Keratinocyte (primary cell): ENCODE measurements around the gene MIF4GD. TPM values are rescaled to one million over a fixed set of nuclear protein-coding genes. Genes with fewer than 3 reads are reported as not detected.

Experiments
- DNase-seq: peaks from one replicate; pipeline ENCODE4 v3.0.0-alpha.2; 2011; ENCODE audit warnings: low read depth, missing footprints, low spot score
- FAIRE-seq: peaks from 2 replicates; lab custom pipeline; 2011; peaks lifted over from hg19 to GRCh38; lab: Jason Lieb, UNC
- H2AFZ ChIP-seq: 2 replicates; pipeline ENCODE4 v1.6.0; 2012; ENCODE audit warnings: low read length, control low read depth, inconsistent platforms; ENCODE audit not compliant: control insufficient read depth
- H3K27ac ChIP-seq: 2 replicates; pipeline ENCODE4 v1.5.1; 2011; ENCODE audit warnings: low read length; ENCODE audit not compliant: control insufficient read depth, insufficient read depth
- H3K27me3 ChIP-seq: 3 replicates; pipeline ENCODE4 v1.6.0; 2011; ENCODE audit warnings: low read length; ENCODE audit not compliant: control insufficient read depth, insufficient read depth; ENCODE audit errors: extremely low read depth
- H3K36me3 ChIP-seq, 2 experiments: 2 replicates in 1 of 2; 3 replicates in 1 of 2; pipeline ENCODE4 v1.5.1; 2011; ENCODE audit warnings: low read length in 2 of 2, mild to moderate bottlenecking in 1 of 2; ENCODE audit not compliant: control insufficient read depth in 2 of 2, insufficient read depth in 2 of 2; ENCODE audit errors: extremely low read depth in 1 of 2
- H3K4me1 ChIP-seq: 3 replicates; pipeline ENCODE4 v1.5.1; 2011; ENCODE audit warnings: low read length; ENCODE audit not compliant: control insufficient read depth, insufficient read depth; ENCODE audit errors: extremely low read depth
- H3K4me2 ChIP-seq: 3 replicates; pipeline ENCODE4 v1.6.0; 2011; ENCODE audit warnings: low read depth, low read length; ENCODE audit not compliant: control insufficient read depth, insufficient read depth; ENCODE audit errors: extremely low read depth
- H3K4me3 ChIP-seq, 3 experiments: fragments of 200-600 bp in 1 of 3; sonication (generic) in 1 of 3; 2 replicates in 2 of 3; 3 replicates in 1 of 3; pipeline ENCODE4 v1.5.1; 2011 to 2016; ENCODE audit warnings: low read length in 3 of 3, mild to moderate bottlenecking in 3 of 3, control low read depth in 2 of 3, inconsistent platforms in 1 of 3, low read depth in 1 of 3, mixed read lengths in 1 of 3, mixed run types in 1 of 3, moderate library complexity in 1 of 3; ENCODE audit not compliant: control insufficient read depth in 2 of 3, insufficient read depth in 2 of 3; ENCODE audit errors: extremely low read depth in 1 of 3
- H3K79me2 ChIP-seq: 2 replicates; pipeline ENCODE4 v1.6.0; 2012; ENCODE audit warnings: low read length; ENCODE audit not compliant: control insufficient read depth, insufficient read depth
- H3K9ac ChIP-seq: 3 replicates; pipeline ENCODE4 v1.6.0; 2011; ENCODE audit warnings: low read length; ENCODE audit not compliant: control insufficient read depth, insufficient read depth; ENCODE audit errors: extremely low read depth
- H3K9me1 ChIP-seq: 3 replicates; pipeline ENCODE4 v1.6.0; 2011; ENCODE audit warnings: low read length; ENCODE audit not compliant: control insufficient read depth, insufficient read depth; ENCODE audit errors: extremely low read depth
- H3K9me3 ChIP-seq: 2 replicates; pipeline ENCODE4 v1.5.1; 2012; ENCODE audit warnings: low read depth, low read length; ENCODE audit not compliant: control insufficient read depth
- H4K20me1 ChIP-seq: 3 replicates; pipeline ENCODE4 v1.6.0; 2011; ENCODE audit warnings: low read length; ENCODE audit not compliant: control insufficient read depth, insufficient read depth; ENCODE audit errors: extremely low read depth
- EZH2 ChIP-seq: IDR thresholded peaks from one replicate; pipeline ENCODE4 v1.6.1; 2012; ENCODE audit warnings: inconsistent platforms, mild to moderate bottlenecking, low read length, moderate library complexity
- dilution Hi-C: fragments of 300-500 bp; cut with MboI; formaldehyde crosslinking; loops from one replicate; pipeline ENCODE4 v1.7.0; 2020; ENCODE audit warnings: low sequenced_read_pairs; ENCODE audit not compliant: extremely low pct_ligation_motif_present
- polyA plus RNA-seq, 5 experiments: library from polyadenylated mRNA; depleted of rRNA in 3 of 5; stranded (reverse) in 3 of 5; stranded (forward) in 1 of 5; unstranded in 1 of 5; fragments of >200 nt; gene quantifications; 1 replicate in 1 of 5; 2 replicates in 3 of 5; 3 replicates in 1 of 5; pipeline versions ENCODE4 v1.2.1 to v1.2.3, GENCODE V29; 2011 to 2012; ENCODE audit warnings: missing spikeins in 2 of 5, low read depth in 1 of 5, low replicate concordance in 1 of 5
- TF ChIP-seq, protein P1 (sequence below), 3 experiments: IDR thresholded peaks in 1 of 3; conservative IDR thresholded peaks in 1 of 3; optimal IDR thresholded peaks in 1 of 3; 2 replicates in 2 of 3; 3 replicates in 1 of 3; pipeline versions ENCODE3 to v1.5.1; 2011; ENCODE audit warnings: low read length in 3 of 3, mild to moderate bottlenecking in 3 of 3, moderate library complexity in 2 of 3, control low read depth in 1 of 3, inconsistent platforms in 1 of 3; ENCODE audit not compliant: insufficient read depth in 2 of 3; ENCODE audit errors: extremely low read depth in 1 of 3

The MIF4GD gene
- polyA plus RNA-seq, 1 donor (not counting 4 experiments of a cell fraction or from before 2014, with no cell fraction given), result 15.9 TPM

DNA sequence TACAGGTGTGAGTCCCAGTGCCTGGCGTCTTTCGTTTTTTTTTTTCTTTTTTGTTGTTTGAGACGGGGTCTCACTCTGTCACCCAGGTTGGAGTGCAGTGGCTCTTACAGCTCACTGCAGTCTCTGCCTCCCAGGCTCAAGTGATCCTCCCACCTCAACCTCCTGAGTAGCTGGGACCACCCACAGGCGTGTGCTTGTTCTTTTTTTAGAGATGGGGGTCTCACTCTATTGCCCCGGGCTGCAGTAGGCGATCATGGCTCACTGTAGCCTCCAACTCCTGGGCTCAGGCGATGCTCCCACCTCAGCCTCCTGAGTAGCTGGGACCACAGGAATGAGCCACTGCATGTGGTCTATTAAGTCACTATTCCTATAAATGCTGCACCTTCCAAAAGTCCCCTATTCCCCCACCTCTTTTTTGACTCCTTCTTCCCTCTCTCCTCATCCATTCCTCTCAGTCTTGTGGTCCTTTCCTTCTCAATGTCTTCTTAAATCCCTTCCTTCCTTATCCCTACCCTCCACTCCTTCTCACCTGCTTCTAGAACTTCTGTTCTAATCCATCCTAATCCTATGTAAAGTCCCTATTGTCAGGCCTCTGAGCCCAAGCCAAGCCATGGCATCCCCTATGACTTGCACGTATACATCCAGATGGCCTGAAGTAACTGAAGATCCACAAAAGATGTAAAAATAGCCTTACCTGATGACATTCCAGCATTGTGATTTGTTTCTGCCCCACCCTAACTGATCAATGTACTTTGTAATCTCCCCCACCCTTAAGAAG lies 18.8 kb downstream of the MIF4GD start:
- no peaks in the 10 kb centered on the region for H3K9me1 ChIP-seq
- FAIRE-seq, result no peak
- no peaks in the 10 kb centered on the region for H3K9me3 ChIP-seq
- TF ChIP-seq, protein P1, sequence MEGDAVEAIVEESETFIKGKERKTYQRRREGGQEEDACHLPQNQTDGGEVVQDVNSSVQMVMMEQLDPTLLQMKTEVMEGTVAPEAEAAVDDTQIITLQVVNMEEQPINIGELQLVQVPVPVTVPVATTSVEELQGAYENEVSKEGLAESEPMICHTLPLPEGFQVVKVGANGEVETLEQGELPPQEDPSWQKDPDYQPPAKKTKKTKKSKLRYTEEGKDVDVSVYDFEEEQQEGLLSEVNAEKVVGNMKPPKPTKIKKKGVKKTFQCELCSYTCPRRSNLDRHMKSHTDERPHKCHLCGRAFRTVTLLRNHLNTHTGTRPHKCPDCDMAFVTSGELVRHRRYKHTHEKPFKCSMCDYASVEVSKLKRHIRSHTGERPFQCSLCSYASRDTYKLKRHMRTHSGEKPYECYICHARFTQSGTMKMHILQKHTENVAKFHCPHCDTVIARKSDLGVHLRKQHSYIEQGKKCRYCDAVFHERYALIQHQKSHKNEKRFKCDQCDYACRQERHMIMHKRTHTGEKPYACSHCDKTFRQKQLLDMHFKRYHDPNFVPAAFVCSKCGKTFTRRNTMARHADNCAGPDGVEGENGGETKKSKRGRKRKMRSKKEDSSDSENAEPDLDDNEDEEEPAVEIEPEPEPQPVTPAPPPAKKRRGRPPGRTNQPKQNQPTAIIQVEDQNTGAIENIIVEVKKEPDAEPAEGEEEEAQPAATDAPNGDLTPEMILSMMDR (optimal IDR thresholded peaks at IDR 0.05 in 1 of 3, IDR thresholded peaks at IDR 0.05 in 1 of 3, conservative IDR thresholded peaks at IDR 0.05 in 1 of 3; ENCODE audit: extremely low read depth in 1 of 3, insufficient read depth in 2 of 3, low read length in 3 of 3), result no peak
- no peak for TF ChIP-seq EZH2
- H2AFZ ChIP-seq, result no peak overlapping the region
- dilution Hi-C loops, result no loop called here
- H3K27me3 ChIP-seq, result no peaks in the 10 kb centered on the region
- H3K4me3 ChIP-seq, result no peak overlapping the region
- no peak for DNase-seq
- H3K27ac ChIP-seq, result no peak overlapping the region
- H3K4me1 ChIP-seq, result no peaks in the 10 kb centered on the region
- H3K79me2 ChIP-seq, result peaks cover 48% of the 10 kb centered on the region
- no peak overlapping the region for H3K9ac ChIP-seq
- H4K20me1 ChIP-seq, result no peaks in the 10 kb centered on the region
- H3K4me2 ChIP-seq, result no peak overlapping the region
- H3K36me3 ChIP-seq, result peaks cover 0 to 2% of the 10 kb centered on the region in 2 experiments

DNA sequence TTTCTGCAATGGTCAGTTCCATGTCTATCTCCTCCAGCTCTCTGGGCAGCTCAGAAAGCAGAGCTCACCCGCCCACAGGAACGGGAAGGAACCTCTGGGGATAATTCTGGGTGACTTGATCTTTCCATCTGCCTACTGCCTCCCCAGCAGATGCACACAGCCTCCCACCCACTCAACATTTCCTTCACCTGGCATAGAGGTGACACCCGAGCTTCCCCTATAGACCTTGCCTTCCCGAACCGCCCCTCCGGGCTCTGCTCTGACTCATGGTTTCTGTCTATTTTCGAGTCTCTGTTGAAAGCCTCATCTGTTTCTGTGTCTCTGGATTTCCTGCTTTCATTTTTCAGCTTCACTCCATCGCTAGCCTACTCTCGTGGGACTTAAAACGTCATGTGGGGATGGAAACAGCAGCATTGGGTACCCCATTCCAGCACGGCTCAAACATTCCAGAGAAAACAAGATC lies 21.0 kb downstream of the MIF4GD start:
- peaks cover 42% of the 10 kb centered on the region for H3K79me2 ChIP-seq
- H3K4me2 ChIP-seq, result no peak overlapping the region
- H3K4me1 ChIP-seq, result no peaks in the 10 kb centered on the region
- H3K4me3 ChIP-seq, result no peak overlapping the region
- DNase-seq (no peak), FAIRE-seq (no peak)
- no peak overlapping the region for H3K9ac ChIP-seq
- H3K36me3 ChIP-seq, result peaks cover 12 to 15% of the 10 kb centered on the region in 2 experiments
- no peak overlapping the region for H3K27ac ChIP-seq
- H3K27me3 ChIP-seq, result no peaks in the 10 kb centered on the region
- no peak overlapping the region for H2AFZ ChIP-seq
- no peaks in the 10 kb centered on the region for H4K20me1 ChIP-seq
- H3K9me3 ChIP-seq, result no peaks in the 10 kb centered on the region
- TF ChIP-seq, protein P1 (optimal IDR thresholded peaks at IDR 0.05 in 1 of 3, IDR thresholded peaks at IDR 0.05 in 1 of 3, conservative IDR thresholded peaks at IDR 0.05 in 1 of 3; ENCODE audit: extremely low read depth in 1 of 3, insufficient read depth in 2 of 3, low read length in 3 of 3), result no peak
- no peak for TF ChIP-seq EZH2
- dilution Hi-C loops, result no loop called here
- no peaks in the 10 kb centered on the region for H3K9me1 ChIP-seq
